ENCODE data around the gene NDRG3. TPM values are rescaled to one million over a fixed set of nuclear protein-coding genes. Genes with fewer than 3 reads are reported as not detected.
A peak's percentile ranks its signal among the peaks of the same experiment; 100 is the strongest.

The NDRG3 gene
- polyA plus RNA-seq, 4 donors, result 15.7 to 40.9 (median 25.1) TPM

GRCh38 chr20:36604952-36605398 lies 140.9 kb downstream of the NDRG3 start:
- FAIRE-seq (no peak), DNase-seq (no peak)
- peaks cover 6 to 23% (median 8%) of the 10 kb centered on the region in 3 donors for H3K36me3 ChIP-seq (ENCODE audit: control insufficient read depth in 3 of 3, insufficient read depth in 2 of 3, low read depth in 1 of 3, low read length in 3 of 3)
- peak overlapping the region in 2 of 3 donors; percentile 20 to 21 for H3K4me3 ChIP-seq (ENCODE audit: low read depth in 1 of 3, low read length in 3 of 3)
- H3K27me3 ChIP-seq (ENCODE audit: control insufficient read depth in 3 of 3, insufficient read depth in 3 of 3, low read length in 3 of 3), result no peaks in the 10 kb centered on the region
- H3K4me1 ChIP-seq (ENCODE audit: control insufficient read depth in 3 of 3, insufficient read depth in 2 of 3, low read depth in 1 of 3, low read length in 2 of 3), result peaks cover 3 to 14% (median 5%) of the 10 kb centered on the region in 3 donors
- 49 to 66% (median 54%) methylated on average over 15 of the region's 15 CpGs for WGBS, 3 donors
- H3K27ac ChIP-seq (ENCODE audit: low read depth in 1 of 3, low read length in 2 of 3), result peak overlapping the region; percentile 74 to 95 (median 74)
- no peaks in the 10 kb centered on the region for H3K9me3 ChIP-seq (ENCODE audit: control insufficient read depth in 2 of 2, insufficient read depth in 1 of 2, low read depth in 1 of 2, low read length in 1 of 2)

Other genes starting within 250 kb of the NDRG3 start
- gene MYL9, start 204.6 kb downstream of the NDRG3 start, polyA plus RNA-seq, result 100 to 1,000 TPM in 1 of 4 donors, 10 to 100 TPM in 2, 1 to 10 TPM in 1; 7.4 to 279 (median 62.9) TPM
- 10 to 100 TPM in 1 of 4 donors, 1 to 10 TPM in 2, under 1 TPM in 1; 0.45 to 46.9 (median 5.5) TPM for gene TGIF2, start 172.5 kb downstream of the NDRG3 start, polyA plus RNA-seq
- gene RAB5IF, start 140.3 kb downstream of the NDRG3 start, polyA plus RNA-seq, result 100 to 1,000 TPM in 3 of 4 donors, 10 to 100 TPM in 1; 97.2 to 173 (median 128) TPM
- gene SLA2, start 99.9 kb downstream of the NDRG3 start, polyA plus RNA-seq, result 1 to 10 TPM in 3 of 4 donors, under 1 TPM in 1; 0.49 to 3.8 (median 1.4) TPM
- 10 to 100 TPM in 3 of 4 donors, 1 to 10 TPM in 1; 8.9 to 15.7 (median 11.6) TPM for gene DSN1, start 27.7 kb upstream of the NDRG3 start, polyA plus RNA-seq
- gene TLDC2, start 130.0 kb upstream of the NDRG3 start, polyA plus RNA-seq, result 10 to 100 TPM; 19.5 to 61.6 (median 32.4) TPM
- 10 to 100 TPM; 22.8 to 78.8 (median 28.5) TPM for gene SAMHD1, start 205.6 kb upstream of the NDRG3 start, polyA plus RNA-seq